HG03520 (cell line): ENCODE measurements around the gene GPR150.

ENCODE experiments used
- ATAC-seq: cut with Tn5 transposase; IDR thresholded peaks from one replicate; pipeline ENCODE4 v1.9.1; 2021; ENCODE audit warnings: mild to moderate bottlenecking, moderate library complexity; ENCODE audit not compliant: unreplicated experiment

Gene GPR150

DNA sequence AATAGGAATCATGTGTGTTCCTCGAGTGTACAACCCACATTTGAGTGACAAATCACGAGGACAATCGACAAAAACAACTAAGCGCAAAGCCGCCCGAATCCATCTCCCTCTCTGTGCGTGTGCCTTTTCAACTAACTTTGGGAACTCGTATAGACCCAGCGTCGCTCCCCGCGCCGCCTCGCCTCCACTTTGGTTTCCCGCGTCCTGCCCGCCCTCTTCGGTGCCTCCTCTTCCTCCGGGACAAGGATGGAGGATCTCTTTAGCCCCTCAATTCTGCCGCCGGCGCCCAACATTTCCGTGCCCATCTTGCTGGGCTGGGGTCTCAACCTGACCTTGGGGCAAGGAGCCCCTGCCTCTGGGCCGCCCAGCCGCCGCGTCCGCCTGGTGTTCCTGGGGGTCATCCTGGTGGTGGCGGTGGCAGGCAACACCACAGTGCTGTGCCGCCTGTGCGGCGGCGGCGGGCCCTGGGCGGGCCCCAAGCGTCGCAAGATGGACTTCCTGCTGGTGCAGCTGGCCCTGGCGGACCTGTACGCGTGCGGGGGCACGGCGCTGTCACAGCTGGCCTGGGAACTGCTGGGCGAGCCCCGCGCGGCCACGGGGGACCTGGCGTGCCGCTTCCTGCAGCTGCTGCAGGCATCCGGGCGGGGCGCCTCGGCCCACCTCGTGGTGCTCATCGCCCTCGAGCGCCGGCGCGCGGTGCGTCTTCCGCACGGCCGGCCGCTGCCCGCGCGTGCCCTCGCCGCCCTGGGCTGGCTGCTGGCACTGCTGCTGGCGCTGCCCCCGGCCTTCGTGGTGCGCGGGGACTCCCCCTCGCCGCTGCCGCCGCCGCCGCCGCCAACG, at the start of gene GPR150:
Gene GPR150, plus strand, starts transcription at position 58 of the 840 bp plus-strand sequence. Its CDS starts 189 bp downstream, at position 247.
- peak; percentile 63 for ATAC-seq

DNA sequence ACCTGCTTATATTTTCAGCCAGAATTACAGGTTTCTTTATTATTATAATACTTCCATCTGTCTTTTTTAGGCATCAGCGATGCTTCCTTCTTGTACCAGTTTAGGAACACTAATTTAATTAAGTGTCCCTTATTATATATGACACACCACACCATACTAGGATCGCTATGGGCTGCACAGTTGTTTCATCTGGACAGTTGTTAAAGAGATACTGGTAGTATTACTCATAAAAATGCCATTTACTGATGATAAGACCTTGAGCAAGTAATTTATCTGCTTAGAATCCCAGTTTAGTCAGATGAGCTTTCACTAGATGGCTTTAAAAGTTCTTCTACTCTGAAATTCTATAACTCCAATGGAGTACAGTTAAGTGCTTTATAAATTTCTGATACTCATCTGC, 47.9 kb upstream of the GPR150 start:
- no peak for ATAC-seq

DNA sequence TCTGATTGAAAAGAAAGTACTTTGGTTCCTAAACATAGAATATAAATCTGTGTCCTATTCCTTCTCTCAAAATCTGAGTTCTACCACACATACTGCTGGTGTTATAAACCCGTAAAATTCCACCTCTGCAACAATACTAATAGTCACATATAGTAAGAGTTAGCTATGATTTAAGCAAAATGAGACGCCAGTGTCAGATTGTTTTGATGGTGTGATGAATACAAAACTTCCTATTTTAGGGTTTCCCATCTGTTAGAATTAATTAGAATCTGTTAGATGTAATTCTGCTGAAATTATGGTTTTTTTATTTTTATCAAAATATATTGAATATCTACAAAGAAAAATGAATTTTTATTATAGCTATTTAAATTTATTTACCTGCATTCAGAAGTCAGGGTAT, 38.3 kb upstream of the GPR150 start:
- no peak for ATAC-seq

DNA sequence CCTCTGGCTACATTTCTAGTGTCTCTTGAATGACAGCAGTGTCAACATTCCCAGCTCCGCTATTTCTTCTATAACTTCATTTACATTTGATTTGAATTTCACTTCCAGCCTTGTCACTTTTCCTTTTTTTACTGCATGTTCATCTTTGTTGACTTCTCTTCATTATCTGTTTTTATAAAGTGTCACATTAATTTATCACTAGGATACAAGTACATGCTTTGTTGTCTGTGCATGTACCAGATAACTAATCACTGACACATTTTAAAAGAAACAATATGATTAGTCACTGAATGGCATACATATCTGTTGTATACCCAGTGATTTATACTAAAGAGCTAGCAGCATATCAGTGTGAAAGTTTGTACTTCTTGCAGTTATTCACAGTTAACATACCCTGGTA, 35.9 kb upstream of the GPR150 start:
- ATAC-seq: no peak

DNA sequence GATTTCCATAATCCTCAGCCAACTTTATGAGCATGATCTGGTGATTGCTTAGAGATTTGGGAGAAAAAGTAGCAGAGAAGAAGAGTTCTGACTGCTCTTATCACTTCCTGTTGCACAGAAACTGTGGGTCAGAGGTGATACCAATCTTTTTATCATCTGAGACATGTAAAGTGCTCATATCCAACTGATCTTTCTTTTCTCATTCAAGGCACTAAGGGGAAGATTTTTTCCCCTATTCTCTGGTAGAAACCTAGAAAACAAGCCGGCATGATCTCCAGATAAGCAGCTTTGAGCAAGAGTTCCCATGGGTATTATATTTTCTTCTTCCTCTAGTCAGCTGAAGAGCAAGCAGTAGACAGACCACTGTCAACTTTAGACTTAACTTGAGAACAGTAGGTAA, 29.0 kb upstream of the GPR150 start:
- no peak for ATAC-seq

DNA sequence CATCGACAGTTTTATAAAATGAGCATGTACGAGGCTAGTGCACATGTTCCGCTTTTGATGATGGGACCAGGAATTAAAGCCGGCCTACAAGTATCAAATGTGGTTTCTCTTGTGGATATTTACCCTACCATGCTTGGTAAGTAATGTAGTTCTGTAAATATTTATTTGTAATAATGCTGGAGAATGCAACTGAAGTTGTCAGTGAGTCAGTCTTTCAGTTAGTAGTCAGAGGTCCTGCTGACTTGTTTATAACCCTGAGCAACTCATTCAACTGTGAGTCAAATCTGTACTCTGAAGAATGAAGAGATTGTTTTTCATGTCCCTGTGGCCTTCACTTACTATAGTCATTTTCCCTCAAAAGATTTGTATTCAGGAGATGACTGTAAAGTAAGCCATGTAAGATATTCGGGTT, 28.4 kb upstream of the GPR150 start:
- ATAC-seq: peak; percentile 95

DNA sequence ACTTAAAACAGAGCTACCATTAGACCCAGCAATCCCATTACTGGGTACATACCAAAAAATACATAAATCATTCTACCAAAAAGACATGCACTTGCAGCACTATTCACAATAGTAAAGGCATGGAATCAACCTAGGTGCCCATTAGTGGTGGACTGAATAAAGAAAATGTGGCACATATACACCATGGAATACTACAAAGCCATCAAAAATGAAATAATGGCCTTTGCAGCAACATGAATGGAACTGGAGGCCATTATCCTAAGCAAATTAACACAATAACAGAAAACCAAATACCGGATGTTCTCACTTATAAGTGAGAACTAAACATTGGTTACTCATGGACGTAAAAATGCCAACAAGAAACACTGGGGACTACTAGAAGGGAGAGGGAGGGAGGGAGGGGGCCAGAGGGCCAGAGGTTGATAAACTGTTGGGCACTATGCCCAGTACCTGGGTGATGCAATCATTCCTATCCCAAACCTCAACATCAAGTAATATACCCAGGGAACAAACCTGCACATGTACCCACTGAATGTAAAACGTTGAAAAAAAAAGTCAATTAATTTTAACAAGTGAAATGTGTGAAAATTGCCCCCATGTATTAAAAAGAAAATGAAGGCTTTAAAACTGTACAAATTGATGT, 24.5 kb upstream of the GPR150 start:
- no peak for ATAC-seq

DNA sequence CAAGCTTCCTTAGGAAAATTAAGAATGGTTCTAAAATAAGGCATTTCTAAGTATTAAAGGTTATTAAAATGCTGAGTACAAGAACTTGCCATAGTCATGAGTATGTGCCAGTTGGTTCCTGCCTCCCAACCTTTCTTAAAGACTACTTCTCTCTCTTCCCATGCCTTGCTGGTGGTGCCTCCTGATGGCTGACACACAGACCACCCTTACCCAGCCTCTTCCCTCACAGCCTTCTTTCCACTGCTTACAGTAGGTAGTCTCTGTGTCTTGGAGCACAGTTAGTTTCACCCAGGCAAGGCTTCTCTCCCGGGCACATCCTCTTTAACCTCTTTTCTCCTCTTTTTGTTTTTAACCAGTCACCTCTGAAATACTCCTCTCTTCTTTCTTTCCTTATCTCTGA, 20.6 kb upstream of the GPR150 start:
- ATAC-seq: no peak

DNA sequence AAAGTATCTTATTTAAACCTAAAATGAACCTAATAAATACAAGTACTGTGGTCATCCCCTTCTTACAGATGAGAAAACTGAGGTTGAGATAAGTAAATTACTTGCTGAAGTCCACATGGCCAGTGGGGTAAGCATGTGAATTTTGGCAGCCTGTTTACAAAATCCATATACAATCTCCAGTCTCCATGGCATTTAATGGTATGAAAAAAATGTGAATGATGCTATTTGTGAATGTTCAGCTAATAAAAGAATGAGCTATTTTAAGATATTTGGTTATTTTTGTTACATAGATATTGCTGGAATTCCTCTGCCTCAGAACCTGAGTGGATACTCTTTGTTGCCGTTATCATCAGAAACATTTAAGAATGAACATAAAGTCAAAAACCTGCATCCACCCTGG, 19.3 kb upstream of the GPR150 start:
- no peak for ATAC-seq

DNA sequence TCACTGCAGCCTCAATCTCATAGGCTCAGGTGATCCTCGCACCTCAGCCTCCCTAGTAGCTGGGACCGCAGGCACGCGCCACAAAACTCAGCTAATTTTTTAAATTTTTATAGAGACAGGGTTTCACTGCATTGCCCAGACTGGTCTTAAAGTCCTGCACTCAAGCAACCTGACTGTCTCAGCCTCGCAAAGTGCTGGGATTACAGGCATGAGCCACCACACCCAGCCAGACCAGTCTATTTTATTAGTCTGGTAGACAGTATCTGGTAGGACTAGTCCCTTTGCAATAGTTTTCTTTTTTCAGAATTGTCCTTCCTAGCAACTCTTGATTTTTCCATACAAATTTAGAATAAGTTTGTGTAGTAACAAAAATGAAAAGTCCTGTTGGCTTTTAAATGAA, 14.1 kb upstream of the GPR150 start:
- ATAC-seq: no peak

DNA sequence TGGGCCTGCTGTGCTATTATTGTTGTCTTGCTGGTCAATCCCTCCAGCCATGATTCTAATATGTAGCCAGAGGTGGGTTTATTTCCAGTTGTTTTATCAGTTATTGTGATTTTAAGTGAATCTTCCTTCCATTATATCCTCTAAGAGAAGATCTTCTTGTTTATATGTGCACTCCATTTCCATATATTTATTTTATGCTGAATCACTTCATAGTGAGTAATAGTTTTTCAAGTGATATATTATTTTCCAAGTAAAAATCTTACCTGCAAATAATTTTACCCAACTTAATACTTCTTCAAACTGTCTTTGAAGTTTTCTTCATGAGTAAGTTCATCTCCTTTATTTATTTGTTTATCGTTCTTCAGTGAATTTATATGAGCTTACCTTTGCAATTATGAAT, 13.5 kb upstream of the GPR150 start:
- no peak for ATAC-seq

DNA sequence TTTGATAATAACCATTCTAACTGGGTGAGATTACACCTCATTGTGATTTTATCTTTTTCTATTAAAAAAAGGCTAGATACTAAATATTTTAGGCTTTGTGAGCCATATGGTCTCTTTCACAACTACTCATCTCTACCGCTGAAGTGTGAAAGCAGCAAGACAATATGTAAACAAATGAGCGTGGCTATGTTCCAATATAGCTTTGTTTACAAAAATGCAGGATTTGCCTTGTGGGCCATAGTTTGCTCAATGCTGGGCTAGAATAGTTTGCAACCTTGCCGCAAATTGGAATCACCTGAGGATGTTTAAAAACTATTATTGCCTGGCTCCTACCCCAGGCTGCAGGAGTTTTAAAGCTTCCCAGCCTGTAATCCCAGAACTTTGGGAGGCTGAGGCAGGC, 10.2 kb upstream of the GPR150 start:
- no peak for ATAC-seq

DNA sequence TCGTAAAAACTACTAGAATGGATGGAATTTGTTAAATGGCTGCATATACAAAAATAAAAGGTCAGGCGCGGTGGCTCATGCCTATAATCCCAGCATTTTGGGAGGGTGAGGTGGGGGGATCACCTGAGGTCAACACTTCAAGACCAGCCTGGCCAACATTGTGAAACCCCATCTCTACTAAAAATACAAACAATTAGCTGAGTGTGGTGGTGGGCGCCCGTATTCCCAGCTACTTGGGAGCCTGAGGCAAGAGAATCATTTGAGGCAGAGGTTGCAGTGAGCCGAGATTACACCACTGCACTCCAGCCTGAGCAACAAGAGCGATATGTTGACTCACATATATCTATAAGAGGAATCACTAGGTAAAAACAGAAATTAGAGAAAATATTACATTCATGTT, 9.3 kb upstream of the GPR150 start:
- no peak for ATAC-seq

DNA sequence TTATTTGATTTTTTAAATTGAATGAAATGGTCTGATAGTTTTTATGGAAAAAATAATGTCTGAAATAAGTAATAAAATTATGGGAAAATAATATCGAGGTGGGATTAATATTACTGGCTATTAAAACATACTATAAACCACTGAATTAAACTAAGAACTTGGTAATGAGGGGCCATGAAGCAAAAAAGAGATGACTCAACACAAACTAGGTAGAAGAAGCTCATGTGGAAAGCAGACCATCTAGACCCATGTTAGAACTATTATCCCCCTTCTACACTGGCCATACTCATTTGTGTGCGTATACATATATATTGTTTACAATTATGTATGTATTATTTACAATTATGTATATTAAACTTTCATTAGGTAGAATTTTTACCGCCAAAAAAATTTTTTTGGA, 8.5 kb upstream of the GPR150 start:
- no peak for ATAC-seq

DNA sequence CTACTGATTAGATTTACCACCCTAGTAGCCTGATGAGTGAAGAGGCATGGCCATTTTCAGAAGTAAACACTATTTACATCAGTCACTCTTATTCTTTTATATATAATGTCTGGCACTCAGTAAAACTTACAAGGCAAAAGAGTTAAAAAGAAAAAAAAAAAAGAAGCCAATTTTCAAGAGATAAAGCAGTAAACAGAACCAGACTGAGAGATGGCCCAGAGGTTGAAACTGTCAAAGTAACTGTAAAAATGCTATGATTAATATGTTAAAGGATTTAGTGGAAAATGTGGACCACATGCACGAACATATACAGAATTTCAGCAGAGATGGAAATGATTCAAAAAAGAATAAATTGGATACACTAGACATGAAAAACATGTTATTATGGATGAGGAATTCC, 6.4 kb upstream of the GPR150 start:
- ATAC-seq: no peak

DNA sequence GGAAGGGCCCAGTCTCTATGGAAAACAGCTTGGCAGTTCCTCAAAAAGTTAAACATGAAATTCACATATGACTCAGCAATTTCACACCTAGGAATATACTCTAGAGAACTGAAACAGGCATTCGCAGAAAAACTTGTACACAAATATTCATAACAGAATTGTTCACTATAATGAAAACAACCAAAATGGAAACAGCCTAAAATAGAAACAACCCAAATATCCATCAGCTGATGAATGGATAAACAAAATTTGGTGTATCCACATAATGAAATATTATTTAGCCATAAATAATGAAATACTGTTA, 4.8 kb upstream of the GPR150 start:
- ATAC-seq: no peak

DNA sequence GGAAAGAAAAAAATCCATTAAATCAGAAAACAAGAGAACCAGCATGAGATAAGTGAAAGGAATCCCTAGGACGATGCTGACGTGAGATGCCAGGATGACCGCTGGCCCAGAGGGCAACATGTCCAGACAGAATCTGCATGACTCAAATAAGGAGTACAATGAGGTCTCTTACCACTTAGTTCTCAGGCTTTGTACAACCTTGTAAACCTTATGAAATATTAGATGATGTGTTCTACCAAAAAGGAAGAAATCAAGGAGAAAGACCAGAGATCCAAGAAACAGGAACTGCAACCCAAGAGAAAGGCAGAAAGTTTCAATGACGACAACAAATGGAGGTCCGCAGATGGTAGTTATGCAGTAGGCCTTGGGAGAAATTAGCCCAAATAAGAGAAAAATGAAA, 2.8 kb upstream of the GPR150 start:
- ATAC-seq: no peak

DNA sequence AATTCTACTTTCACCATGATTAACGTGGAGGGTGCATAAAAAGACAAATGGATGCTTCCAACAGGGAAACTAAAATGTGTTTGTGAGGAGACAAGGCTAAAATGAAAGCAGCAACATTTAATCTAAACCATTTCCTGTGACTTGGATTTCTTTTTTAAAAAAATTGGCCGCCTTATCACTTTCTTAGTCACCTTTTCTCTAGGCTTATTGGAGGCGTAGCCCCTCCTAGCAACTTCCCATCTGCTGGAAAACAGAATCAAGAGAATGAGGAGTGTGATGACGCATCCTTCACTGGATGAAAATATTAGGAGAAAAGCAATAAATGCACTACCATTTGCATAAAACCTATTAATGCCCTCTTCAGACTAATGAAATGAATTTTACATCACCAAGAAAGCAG, 791 bp upstream of the GPR150 start:
- no peak for ATAC-seq

DNA sequence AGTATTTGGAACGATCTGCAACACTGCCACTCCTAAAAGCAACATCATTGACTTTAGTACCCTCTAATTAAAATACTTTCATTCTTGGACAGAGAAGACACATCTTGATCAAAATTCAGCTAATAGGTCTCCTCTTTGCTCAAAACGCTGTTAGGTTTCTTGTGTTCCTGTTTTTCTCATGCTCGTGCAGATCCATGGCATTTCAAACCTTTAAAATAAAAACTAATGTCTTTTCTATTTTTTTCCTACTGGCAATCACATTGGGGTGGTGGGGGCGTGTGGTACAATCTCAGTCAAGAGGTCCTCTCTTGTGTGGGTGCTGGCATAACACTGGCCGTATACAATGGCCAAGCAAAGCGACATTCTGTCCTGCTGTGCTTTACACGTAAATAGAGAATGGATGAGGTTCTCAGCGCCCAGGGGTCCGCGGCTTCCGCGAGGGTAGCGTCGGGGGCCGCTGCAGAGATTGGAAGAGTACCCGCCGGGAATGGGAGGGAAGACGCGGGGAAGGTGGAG, 315 bp upstream of the GPR150 start:
- no peak for ATAC-seq

DNA sequence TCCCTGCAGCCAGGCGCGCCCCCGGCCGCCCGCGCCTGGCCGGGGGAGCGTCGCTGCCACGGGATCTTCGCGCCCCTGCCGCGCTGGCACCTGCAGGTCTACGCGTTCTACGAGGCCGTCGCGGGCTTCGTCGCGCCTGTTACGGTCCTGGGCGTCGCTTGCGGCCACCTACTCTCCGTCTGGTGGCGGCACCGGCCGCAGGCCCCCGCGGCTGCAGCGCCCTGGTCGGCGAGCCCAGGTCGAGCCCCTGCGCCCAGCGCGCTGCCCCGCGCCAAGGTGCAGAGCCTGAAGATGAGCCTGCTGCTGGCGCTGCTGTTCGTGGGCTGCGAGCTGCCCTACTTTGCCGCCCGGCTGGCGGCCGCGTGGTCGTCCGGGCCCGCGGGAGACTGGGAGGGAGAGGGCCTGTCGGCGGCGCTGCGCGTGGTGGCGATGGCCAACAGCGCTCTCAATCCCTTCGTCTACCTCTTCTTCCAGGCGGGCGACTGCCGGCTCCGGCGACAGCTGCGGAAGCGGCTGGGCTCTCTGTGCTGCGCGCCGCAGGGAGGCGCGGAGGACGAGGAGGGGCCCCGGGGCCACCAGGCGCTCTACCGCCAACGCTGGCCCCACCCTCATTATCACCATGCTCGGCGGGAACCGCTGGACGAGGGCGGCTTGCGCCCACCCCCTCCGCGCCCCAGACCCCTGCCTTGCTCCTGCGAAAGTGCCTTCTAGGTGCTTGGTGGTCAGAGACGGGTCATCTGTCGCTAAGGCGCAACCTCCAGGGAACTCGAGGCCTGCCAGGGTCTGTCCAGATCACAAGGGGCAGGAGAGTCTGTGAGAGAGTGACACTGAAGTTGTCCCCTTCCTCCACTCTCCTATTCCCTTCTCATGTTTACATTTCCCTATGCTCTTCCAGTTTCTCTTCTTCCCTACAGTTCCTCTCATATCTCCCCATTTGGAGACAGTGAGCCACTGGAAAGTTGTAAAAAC, 1.3 kb downstream of the GPR150 start:
- ATAC-seq: peak; percentile 50

DNA sequence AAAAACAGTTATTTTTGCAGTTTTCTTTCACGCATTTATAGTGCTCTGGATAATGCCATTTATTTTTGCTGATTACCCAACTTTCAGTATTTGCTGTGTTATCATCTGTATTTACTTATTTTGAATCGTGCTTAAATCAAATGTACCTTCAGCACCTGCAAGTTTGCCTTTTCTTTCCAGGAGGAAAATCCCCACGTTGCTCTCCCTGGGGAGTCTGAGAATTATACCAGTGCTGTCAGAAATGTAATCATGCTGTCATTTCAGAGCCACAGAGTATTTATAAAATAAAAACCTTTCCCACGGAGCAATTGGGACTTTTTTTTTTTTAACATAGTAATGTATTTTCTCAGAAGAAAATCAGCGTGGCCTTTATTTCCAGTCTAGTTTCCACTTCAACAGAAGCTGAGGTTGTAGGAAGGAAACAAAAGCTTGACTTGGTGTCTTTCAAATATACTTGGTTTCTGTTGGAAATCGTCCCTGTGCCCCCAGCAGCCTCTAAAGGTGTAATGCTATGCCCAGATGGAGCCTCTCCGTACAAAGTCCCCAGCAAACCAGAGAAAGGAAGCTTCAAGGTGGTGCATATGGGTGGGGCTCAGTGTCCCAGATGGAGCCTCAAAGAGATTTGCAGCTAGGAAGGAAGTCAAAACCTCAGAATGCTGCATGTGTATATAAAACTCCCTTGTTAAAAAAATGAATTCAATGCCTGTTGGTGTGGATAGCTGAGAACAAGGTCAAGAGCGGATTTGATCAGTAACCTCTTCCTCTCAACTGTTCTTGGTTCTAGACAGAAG, 2.1 kb downstream of the GPR150 start:
- no peak for ATAC-seq
